ENCODE data around the gene SOX14.

The SOX14 gene

DNA sequence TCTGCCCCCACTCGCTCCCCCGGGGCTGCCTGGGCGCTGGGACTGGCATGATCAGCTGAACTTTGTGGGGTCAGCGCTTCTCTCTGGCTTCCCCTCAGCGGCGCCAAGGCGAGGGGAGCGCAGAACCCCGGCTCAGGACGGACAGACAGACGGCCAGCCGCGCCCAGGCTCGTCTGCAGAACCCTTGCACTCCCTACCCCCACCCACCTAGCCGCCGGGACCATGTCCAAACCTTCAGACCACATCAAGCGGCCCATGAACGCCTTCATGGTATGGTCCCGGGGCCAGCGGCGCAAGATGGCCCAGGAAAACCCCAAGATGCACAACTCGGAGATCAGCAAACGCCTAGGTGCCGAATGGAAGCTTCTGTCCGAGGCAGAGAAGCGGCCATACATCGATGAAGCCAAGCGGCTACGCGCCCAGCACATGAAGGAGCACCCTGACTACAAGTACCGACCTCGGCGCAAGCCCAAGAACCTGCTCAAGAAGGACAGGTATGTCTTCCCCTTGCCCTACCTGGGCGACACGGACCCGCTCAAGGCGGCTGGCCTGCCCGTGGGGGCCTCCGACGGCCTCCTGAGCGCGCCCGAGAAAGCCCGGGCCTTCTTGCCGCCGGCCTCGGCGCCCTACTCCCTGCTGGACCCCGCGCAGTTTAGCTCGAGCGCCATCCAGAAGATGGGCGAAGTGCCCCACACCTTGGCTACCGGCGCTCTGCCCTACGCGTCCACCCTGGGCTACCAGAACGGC is 621 bp downstream of the SOX14 start:
- TF ChIP-seq, protein P1, sequence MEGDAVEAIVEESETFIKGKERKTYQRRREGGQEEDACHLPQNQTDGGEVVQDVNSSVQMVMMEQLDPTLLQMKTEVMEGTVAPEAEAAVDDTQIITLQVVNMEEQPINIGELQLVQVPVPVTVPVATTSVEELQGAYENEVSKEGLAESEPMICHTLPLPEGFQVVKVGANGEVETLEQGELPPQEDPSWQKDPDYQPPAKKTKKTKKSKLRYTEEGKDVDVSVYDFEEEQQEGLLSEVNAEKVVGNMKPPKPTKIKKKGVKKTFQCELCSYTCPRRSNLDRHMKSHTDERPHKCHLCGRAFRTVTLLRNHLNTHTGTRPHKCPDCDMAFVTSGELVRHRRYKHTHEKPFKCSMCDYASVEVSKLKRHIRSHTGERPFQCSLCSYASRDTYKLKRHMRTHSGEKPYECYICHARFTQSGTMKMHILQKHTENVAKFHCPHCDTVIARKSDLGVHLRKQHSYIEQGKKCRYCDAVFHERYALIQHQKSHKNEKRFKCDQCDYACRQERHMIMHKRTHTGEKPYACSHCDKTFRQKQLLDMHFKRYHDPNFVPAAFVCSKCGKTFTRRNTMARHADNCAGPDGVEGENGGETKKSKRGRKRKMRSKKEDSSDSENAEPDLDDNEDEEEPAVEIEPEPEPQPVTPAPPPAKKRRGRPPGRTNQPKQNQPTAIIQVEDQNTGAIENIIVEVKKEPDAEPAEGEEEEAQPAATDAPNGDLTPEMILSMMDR (conservative IDR thresholded peaks at IDR 0.05), result no peak
- no peak overlapping the region for H3K27ac ChIP-seq

DNA sequence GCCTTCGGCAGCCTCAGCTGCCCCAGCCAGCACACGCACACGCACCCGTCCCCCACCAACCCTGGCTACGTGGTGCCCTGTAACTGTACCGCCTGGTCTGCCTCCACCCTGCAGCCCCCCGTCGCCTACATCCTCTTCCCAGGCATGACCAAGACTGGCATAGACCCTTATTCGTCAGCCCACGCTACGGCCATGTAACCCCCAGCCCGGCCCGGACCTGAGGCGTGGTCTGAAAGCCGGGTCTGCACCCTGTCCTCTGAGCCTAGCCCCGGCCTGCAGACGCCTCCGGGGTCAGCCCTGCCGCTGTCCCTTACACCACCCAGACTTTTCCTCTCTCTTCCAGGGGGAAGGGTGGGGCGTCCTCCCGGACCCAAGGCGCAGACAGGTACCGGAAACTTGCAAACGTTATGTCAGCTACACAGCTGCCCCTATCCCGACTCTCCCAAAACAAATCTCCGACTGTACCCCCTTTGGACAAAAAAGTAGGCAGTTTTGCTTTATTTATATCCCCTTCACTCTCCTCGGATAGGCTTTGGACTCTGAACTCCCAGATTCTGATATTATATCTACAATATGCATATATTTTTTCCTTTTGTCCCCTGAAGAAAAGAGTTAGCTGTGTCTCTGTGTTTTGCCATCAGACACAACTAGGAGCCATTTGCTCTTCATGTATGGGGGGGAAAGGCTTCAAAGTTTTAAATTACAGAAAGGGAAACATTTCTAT is 1.4 kb downstream of the SOX14 start:
- TF ChIP-seq, protein P1 (conservative IDR thresholded peaks at IDR 0.05), result no peak

DNA sequence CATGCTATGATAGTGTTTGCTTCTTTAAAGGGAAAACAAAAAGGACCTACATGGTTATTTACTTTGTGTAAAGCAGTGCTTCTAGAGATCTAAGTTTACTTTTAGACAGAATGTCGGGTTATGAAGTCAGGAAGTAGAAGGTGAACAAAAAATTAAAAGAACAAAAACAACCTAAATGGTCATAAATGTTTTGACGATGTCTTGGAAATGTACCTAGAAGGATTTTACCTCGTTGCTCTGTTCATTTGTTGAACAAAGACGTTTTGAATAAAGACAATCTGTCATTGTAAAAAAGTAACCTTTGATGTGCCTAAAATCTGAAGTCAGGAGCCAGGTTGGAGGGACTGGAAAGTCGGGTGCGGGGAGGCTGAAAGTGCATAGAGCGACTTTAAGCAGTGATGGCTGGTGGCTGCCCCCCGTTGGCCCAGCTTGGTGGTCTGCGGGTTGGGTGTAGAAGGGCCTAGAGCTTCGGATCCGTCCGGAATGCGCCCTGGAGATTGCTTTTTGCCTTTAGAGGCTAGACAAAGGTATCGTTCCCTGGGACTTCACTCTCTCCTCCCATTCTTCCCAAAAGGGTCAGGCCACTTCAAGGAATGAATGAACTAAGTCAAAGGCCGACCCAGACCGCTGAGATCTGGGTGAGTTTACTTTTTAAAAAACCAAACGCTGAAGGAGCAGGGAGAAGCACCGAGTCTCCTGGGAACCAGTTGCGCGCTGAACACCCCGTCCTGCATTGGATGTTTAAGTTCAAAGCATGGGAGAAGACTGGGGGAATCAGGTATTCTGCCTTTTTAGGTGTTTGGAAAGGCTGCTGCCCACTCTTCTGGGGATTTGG is 2.1 kb downstream of the SOX14 start:
- TF ChIP-seq, protein P1 (conservative IDR thresholded peaks at IDR 0.05), result no peak
- no peak overlapping the region for H3K27ac ChIP-seq

More for the DNA sequence above, 1.4 kb downstream of the SOX14 start:
- no peak overlapping the region for H3K27ac ChIP-seq

DNA sequence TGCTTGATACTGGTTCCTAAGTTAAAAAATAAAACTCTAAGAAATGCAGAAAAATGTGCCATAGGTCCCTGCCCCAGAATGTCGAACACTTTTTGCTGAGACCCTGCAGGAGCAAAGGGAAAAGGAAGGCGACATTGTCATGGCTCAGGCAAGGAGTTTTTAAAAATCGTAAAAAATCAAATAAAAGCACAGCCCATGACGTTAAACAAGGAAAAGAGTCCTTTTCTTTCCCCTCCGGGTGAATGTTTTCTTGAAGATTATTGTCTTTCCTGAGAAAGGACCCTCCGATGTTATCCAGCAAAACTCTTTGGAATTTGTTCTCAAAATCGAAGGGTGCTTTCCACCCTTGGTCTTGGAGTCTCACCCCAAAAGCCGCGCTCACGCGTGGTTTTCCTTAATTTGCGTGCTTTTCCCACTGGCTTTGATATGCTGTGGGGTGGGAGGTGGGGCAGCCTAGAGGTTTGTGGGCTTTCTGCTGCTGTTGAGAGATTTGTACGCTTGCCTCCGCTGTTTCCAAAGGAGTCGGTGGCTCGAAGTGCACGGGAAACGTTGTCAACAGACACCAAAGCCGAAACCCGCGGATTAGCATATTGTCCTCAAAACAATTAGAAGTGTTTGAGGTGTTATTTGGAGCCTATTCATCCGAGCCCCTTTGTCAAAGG is 2.9 kb downstream of the SOX14 start:
- TF ChIP-seq, protein P1 (conservative IDR thresholded peaks at IDR 0.05), result no peak
- H3K27ac ChIP-seq, result no peak overlapping the region

DNA sequence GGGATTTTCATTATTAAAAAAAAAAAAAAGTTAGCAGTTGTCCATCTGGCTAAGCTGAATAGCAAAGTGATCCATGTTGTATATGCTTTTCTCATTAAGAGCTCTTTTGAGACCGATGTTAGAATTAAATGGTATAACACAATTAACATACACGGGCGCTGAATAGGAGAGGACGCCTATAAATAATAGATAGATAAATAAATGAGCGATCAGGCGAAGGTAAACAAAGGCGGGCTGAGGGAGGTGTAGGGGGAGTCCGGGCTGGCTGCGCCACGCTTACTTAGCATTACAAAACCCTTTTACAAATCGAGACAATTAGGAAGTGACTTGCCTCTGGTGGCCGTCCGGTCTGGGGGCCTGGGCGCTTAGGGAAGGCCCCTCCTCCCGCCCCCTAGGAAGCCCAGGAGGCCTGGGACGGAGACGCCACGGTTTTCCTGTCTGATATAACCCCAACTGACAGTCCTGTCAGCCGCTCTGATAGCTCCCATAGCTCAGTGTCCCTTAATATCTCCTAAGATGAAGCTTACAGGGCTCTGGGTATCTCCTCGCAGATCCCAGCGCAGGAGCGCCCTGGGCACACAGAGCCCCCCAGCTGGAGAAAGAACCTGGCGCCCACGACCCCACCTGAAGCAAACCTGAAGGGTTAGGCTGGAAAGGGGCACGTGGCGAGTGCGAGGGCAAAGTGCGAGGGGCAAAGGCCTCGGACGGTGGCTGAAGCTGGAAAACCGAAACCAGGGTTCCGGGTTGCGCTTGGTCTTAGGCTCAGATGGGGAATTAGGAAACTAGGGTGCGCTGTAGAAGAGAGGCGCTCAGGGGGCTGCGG is 3.6 kb downstream of the SOX14 start:
- TF ChIP-seq, protein P1 (conservative IDR thresholded peaks at IDR 0.05), result no peak
- H3K27ac ChIP-seq, result no peak overlapping the region

DNA sequence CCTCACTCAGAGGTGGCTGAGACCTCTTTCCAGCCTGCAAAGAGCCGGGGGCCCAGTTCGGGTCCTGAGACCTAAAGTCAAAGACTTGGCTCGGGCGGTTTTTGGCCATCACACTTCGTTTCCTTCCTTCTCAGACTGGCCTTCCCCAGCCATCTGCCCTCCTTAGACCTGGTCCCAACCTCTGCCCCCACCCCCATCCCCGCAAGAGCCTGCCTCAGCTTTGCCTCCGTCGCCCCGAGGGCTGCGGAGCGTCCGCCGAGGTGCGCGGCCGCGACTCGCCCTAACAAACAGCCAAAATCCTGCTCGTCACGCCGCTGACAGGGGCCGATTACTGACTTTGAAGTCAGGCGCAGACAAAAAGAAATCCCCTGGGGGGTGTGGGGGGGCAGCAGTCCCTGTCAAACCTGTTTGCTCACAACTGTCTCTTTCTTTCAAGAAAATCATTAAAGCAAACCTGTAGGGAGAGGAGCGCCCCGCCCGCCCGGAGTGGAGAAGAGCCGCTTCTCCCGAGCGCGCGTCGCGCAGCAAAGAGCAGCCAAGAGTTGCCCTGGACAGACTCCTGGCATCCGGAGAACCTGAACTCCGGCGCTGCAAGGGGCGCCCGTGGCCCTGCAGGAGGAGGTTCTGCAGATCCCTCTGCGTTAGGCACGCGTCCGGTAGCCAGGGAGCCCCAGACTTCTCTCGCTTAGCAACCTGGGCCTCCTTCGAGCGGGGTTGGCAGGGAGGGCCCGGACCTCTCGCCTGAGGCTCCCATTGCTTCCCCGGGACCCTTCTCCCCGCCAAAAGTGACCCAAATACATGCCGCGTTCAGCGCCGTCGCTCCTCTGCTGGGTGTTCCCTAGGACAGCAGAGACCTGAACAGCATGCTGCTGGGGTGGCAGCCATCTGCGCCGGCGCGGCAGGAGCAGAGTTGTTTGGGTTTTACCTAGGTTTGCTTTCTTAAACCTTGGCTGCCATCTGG is 4.5 kb downstream of the SOX14 start:
- no peak overlapping the region for H3K27ac ChIP-seq
- TF ChIP-seq, protein P1 (conservative IDR thresholded peaks at IDR 0.05), result no peak
